B cell (primary cell): ENCODE results near the gene IPO5. TPM values are rescaled to one million over a fixed set of nuclear protein-coding genes. Genes with fewer than 3 reads are reported as not detected.

Experiments
- ATAC-seq: fragments of 200-7000 bp; cut with Tn5 transposase; one replicate; pipeline ENCODE4 v1.10.0; 2021; ENCODE audit warnings: low read depth, mild to moderate bottlenecking, moderate number of reproducible peaks, moderate library complexity
- CTCF ChIA-PET: fragments of 350-600 bp; sonication (Branson Sonifier 250); formaldehyde crosslinking; loops from one replicate; lab custom pipeline; 2021; ENCODE audit warnings: antibody characterized with exemption, inconsistent platforms; lab: Charles Lee
- POLR2A ChIA-PET: fragments of 350-600 bp; sonication (Branson Sonifier 250); formaldehyde crosslinking; loops from one replicate; lab custom pipeline; 2021; ENCODE audit warnings: antibody characterized with exemption; lab: Charles Lee
- DNase-seq: peaks from one replicate; pipeline ENCODE4 v3.0.0; 2013
- H2AFZ ChIP-seq: 2 replicates; pipeline ENCODE4 v1.6.1; 2012; ENCODE audit warnings: mild to moderate bottlenecking, low read depth, low read length; ENCODE audit not compliant: insufficient read depth, poor library complexity, severe bottlenecking
- H3K27ac ChIP-seq, 2 donors: 1 replicate in 1 of 2; 2 replicates in 1 of 2; pipeline ENCODE4 v1.5.1; 2012 to 2013; ENCODE audit warnings: low read length in 2 of 2, mild to moderate bottlenecking in 2 of 2, moderate library complexity in 1 of 2
- H3K27me3 ChIP-seq, 4 experiments: fragments of 200-600 bp in 1 of 4; sonication (generic) in 1 of 4; replicated peaks in 1 of 4; 1 replicate in 2 of 4; 2 replicates in 2 of 4; pipeline versions ENCODE4 v1.6.1 to v1.7.0; 2013 to 2016; ENCODE audit warnings: low read length in 3 of 4, mild to moderate bottlenecking in 2 of 4, mixed read lengths in 1 of 4, moderate library complexity in 1 of 4; ENCODE audit not compliant: insufficient read depth in 4 of 4, control insufficient read depth in 3 of 4; ENCODE audit errors: control extremely low read depth in 1 of 4
- H3K36me3 ChIP-seq, 2 experiments: replicated peaks in 1 of 2; 1 replicate in 1 of 2; 2 replicates in 1 of 2; pipeline versions ENCODE4 v1.6.1 to v1.7.1; 2013; ENCODE audit warnings: low read length in 1 of 2; ENCODE audit not compliant: insufficient read depth in 2 of 2, control insufficient read depth in 1 of 2; ENCODE audit errors: control extremely low read depth in 1 of 2, extremely low read depth in 1 of 2
- H3K4me1 ChIP-seq, 2 donors: fragments of 200-600 bp in 1 of 2; sonication (generic) in 1 of 2; 1 replicate in 1 of 2; 2 replicates in 1 of 2; pipeline versions ENCODE4 v1.5.1 to v1.6.1; 2013 to 2017; ENCODE audit warnings: low read length in 2 of 2; ENCODE audit not compliant: control insufficient read depth in 2 of 2, insufficient read depth in 2 of 2
- H3K4me2 ChIP-seq: replicated peaks from 2 replicates; pipeline ENCODE3; 2012; ENCODE audit warnings: mild to moderate bottlenecking, low read depth, low read length; ENCODE audit not compliant: poor library complexity, severe bottlenecking
- H3K4me3 ChIP-seq, 5 experiments: fragments of 200-600 bp in 1 of 5; sonication (generic) in 1 of 5; 1 replicate in 3 of 5; 2 replicates in 2 of 5; pipeline versions ENCODE4 v1.5.1 to v1.7.0; 2011 to 2016; ENCODE audit warnings: low read length in 4 of 5, mild to moderate bottlenecking in 4 of 5, low read depth in 2 of 5, control low read depth in 1 of 5, moderate library complexity in 1 of 5; ENCODE audit not compliant: insufficient read depth in 1 of 5; ENCODE audit errors: control extremely low read depth in 1 of 5, extremely low read depth in 1 of 5
- H3K79me2 ChIP-seq: fragments of 200-600 bp; sonication (generic); one replicate; pipeline ENCODE4 v1.6.0; 2016; ENCODE audit warnings: low read length; ENCODE audit not compliant: control insufficient read depth, insufficient read depth
- H3K9ac ChIP-seq: fragments of 200-600 bp; sonication (generic); 2 replicates; pipeline ENCODE4 v1.6.1; 2017; ENCODE audit warnings: mild to moderate bottlenecking, low read length, moderate library complexity
- H3K9me3 ChIP-seq, 3 donors: one replicate each; pipeline versions ENCODE4 v1.6.1 to v1.7.1; 2013; ENCODE audit warnings: low read length in 2 of 3; ENCODE audit not compliant: control insufficient read depth in 2 of 3, insufficient read depth in 1 of 3; ENCODE audit errors: control extremely low read depth in 1 of 3
- H4K20me1 ChIP-seq: 2 replicates; pipeline ENCODE4 v1.6.0; 2012; ENCODE audit warnings: mild to moderate bottlenecking, low read length; ENCODE audit not compliant: insufficient read depth, control insufficient read depth, poor library complexity, severe bottlenecking
- H3K27ac Mint-ChIP-seq: one replicate; pipeline ENCODE4 v1.8.0; 2021; ENCODE audit warnings: mixed read lengths
- H3K27me3 Mint-ChIP-seq: one replicate; pipeline ENCODE4 v1.8.0; 2021; ENCODE audit warnings: mixed read lengths
- H3K4me1 Mint-ChIP-seq: one replicate; pipeline ENCODE4 v1.8.0; 2021; ENCODE audit warnings: mixed read lengths
- H3K4me3 Mint-ChIP-seq: one replicate; pipeline ENCODE4 v1.8.0; 2021; ENCODE audit warnings: mixed read lengths
- H3K9me3 Mint-ChIP-seq: one replicate; pipeline ENCODE4 v1.8.0; 2022; ENCODE audit warnings: mixed read lengths; ENCODE audit not compliant: insufficient read depth
- CTCF ChIP-seq: fragments of 200-600 bp; IDR thresholded peaks from one replicate; pipeline ENCODE4 v1.8.0; 2022; ENCODE audit warnings: antibody characterized with exemption, mild to moderate bottlenecking
- EZH2 ChIP-seq: IDR thresholded peaks from 2 replicates; pipeline ENCODE4 v1.6.1; 2012; ENCODE audit warnings: borderline replicate concordance, low read depth, mild to moderate bottlenecking, moderate library complexity, low read length; ENCODE audit not compliant: insufficient read depth, poor library complexity, severe bottlenecking
- WGBS: methylation state at CpG from one replicate; pipeline ENCODE4 v1.1.5; 2013; ENCODE audit warnings: missing lambda C conversion rate; ENCODE audit not compliant: insufficient coverage; 5-methylcytosine and 5-hydroxymethylcytosine counted together
- intact Hi-C: fragments of 100-400 bp; cut with micrococcal nuclease; formaldehyde crosslinking; loops from one replicate; pipeline ENCODE4 v1.10.0; 2022
- polyA plus RNA-seq: library from polyadenylated mRNA; depleted of rRNA; stranded (reverse); fragments of >200 nt; gene quantifications from 2 replicates; pipeline ENCODE4 v1.2.3, GENCODE V29; 2012
- total RNA-seq, 2 donors: library from RNA; stranded (reverse); fragments of 120-200 nt in 1 of 2; gene quantifications; 1 replicate in 1 of 2; 2 replicates in 1 of 2; pipeline versions ENCODE4 v1.2.3 to v1.2.4, GENCODE V29; 2013 to 2022

IPO5 gene
- total and polyA plus RNA-seq, 2 donors (not counting 1 experiment from before 2014, with no cell fraction given), result 25.9 to 76.4 TPM

GRCh38 chr13:98048265-98048664 is 94.8 kb downstream of the IPO5 start:
- ATAC-seq (no peak), DNase-seq (no peak)
- 70% methylated on average over 6 of the region's 9 CpGs for WGBS
- POLR2A ChIA-PET, result no interaction called here
- no peak overlapping the region for H3K4me3 Mint-ChIP-seq
- peaks cover 0 to 3% (median 0%) of the 10 kb centered on the region in 3 donors for H3K9me3 ChIP-seq
- H3K4me1 Mint-ChIP-seq, result no peaks in the 10 kb centered on the region
- no peak overlapping the region for H3K27ac Mint-ChIP-seq
- H3K9me3 Mint-ChIP-seq, result no peaks in the 10 kb centered on the region
- CTCF ChIA-PET, result no interaction called here
- no peak overlapping the region for H3K4me3 ChIP-seq
- no peak overlapping the region for H3K9ac ChIP-seq
- no peaks in the 10 kb centered on the region for H3K4me1 ChIP-seq
- H3K79me2 ChIP-seq, result no peaks in the 10 kb centered on the region
- H3K36me3 ChIP-seq, result no peaks in the 10 kb centered on the region
- no peak overlapping the region for H3K4me2 ChIP-seq
- H3K27me3 Mint-ChIP-seq, result peaks cover 10% of the 10 kb centered on the region
- no peaks in the 10 kb centered on the region for H4K20me1 ChIP-seq
- H2AFZ ChIP-seq, result no peak overlapping the region
- intact Hi-C loops, result no loop called here
- no peak for TF ChIP-seq CTCF
- TF ChIP-seq EZH2, result no peak
- no peaks in the 10 kb centered on the region for H3K27me3 ChIP-seq
- H3K27ac ChIP-seq, result no peak overlapping the region

- Histone ChIP-seq H3K4me2 (no peak overlapping the region), H3K27ac (no peak overlapping the region), H3K4me3 (no peak overlapping the region), H3K79me2 (no peaks in the 10 kb centered on the region), H4K20me1 (no peaks in the 10 kb centered on the region), H3K4me1 (no peaks in the 10 kb centered on the region), H3K9me3 (peaks cover 0 to 5% (median 0%) of the 10 kb centered on the region in 3 donors), H3K9ac (no peak overlapping the region), H3K36me3 (no peaks in the 10 kb centered on the region), H3K27me3 (no peaks in the 10 kb centered on the region), H2AFZ (no peak overlapping the region)
- Mint-ChIP-seq H3K4me3 (no peak overlapping the region), H3K4me1 (no peaks in the 10 kb centered on the region), H3K27me3 (peaks cover 18% of the 10 kb centered on the region), H3K27ac (no peak overlapping the region), H3K9me3 (peaks cover 3% of the 10 kb centered on the region)
- ChIA-PET POLR2A (no interaction called here), CTCF (no interaction called here)
- DNase-seq, result no peak
- 83% methylated on average over 3 of the region's 6 CpGs for WGBS
- TF ChIP-seq EZH2, result no peak
- no peak for ATAC-seq
- intact Hi-C loops, result no loop called here
Measured at GRCh38 chr13:98050041-98050466, 96.6 kb downstream of the IPO5 start.
